Bronchial epithelial cell (primary cell): ENCODE measurements around the gene EVX2. TPM values are rescaled to one million over a fixed set of nuclear protein-coding genes. Genes with fewer than 3 reads are reported as not detected.

Source experiments
- DNase-seq: peaks from one replicate; pipeline ENCODE4 v3.0.0-alpha.2; 2010; ENCODE audit warnings: low read depth
- FAIRE-seq: peaks from 2 replicates; lab custom pipeline; 2011; peaks lifted over from hg19 to GRCh38; lab: Jason Lieb, UNC
- H3K27me3 ChIP-seq: 2 replicates; pipeline ENCODE4 v1.5.1; 2011; ENCODE audit warnings: low read length; ENCODE audit not compliant: control insufficient read depth, insufficient read depth
- H3K36me3 ChIP-seq: 2 replicates; pipeline ENCODE4 v1.5.1; 2011; ENCODE audit warnings: low read length; ENCODE audit not compliant: control insufficient read depth, insufficient read depth
- H3K4me3 ChIP-seq: 2 replicates; pipeline ENCODE4 v1.5.1; 2011; ENCODE audit warnings: mild to moderate bottlenecking, low read depth, low read length, control low read depth
- CTCF ChIP-seq: IDR thresholded peaks from 2 replicates; pipeline ENCODE4 v1.5.1; 2011; ENCODE audit warnings: mild to moderate bottlenecking, moderate library complexity, low read length, control low read depth, inconsistent platforms; ENCODE audit not compliant: insufficient read depth, severe bottlenecking
- total RNA-seq: library from RNA; depleted of rRNA; stranded (reverse); fragments of >200 nt; gene quantifications from 2 replicates; pipeline ENCODE4 v1.2.1, GENCODE V29; 2014

The EVX2 gene
- total RNA-seq, 1 donor from 2014 or later = not detected

GRCh38 chr2:176114120-176114929 lies 30.6 kb upstream of the EVX2 start:
- no peak for FAIRE-seq
- Histone ChIP-seq H3K4me3 (no peak overlapping the region), H3K36me3 (no peaks in the 10 kb centered on the region), H3K27me3 (peaks cover 86% of the 10 kb centered on the region)
- no peak for TF ChIP-seq CTCF
- DNase-seq = no peak

- FAIRE-seq = no peak
- H3K4me3 ChIP-seq = no peak overlapping the region
Measured at GRCh38 chr2:176112375-176113302, 28.9 kb upstream of the EVX2 start.

GRCh38 chr2:176111846-176112374 lies 28.1 kb upstream of the EVX2 start:
- DNase-seq (no peak), FAIRE-seq (no peak)
- Histone ChIP-seq H3K36me3 (no peaks in the 10 kb centered on the region), H3K4me3 (no peak overlapping the region), H3K27me3 (peaks cover 79% of the 10 kb centered on the region)
- TF ChIP-seq CTCF = no peak

More at GRCh38 chr2:176112375-176113302, 28.9 kb upstream of the EVX2 start:
- no peak for DNase-seq
- TF ChIP-seq CTCF = no peak
- H3K27me3 ChIP-seq = peaks cover 82% of the 10 kb centered on the region
- H3K36me3 ChIP-seq = no peaks in the 10 kb centered on the region

- H3K4me3 ChIP-seq = no peak overlapping the region
- DNase-seq = peak; percentile 26
- FAIRE-seq = no peak
Measured at GRCh38 chr2:176111309-176111663, 27.5 kb upstream of the EVX2 start.

More at GRCh38 chr2:176111309-176111663, 27.5 kb upstream of the EVX2 start:
- TF ChIP-seq CTCF = peak; percentile 73
- peaks cover 74% of the 10 kb centered on the region for H3K27me3 ChIP-seq
- no peaks in the 10 kb centered on the region for H3K36me3 ChIP-seq
